ENCODE measurements around the gene FGFRL1.
"Not testable (repeated sequence)": the region's sequence is repeated elsewhere in the genome, so short reads cannot be mapped to it uniquely, and the experiment has no call there.

The FGFRL1 gene

GRCh38 chr4:1051472-1051871 lies 40.0 kb downstream of the FGFRL1 start:
- no peak for DNase-seq (ENCODE audit: low read depth)

DNA sequence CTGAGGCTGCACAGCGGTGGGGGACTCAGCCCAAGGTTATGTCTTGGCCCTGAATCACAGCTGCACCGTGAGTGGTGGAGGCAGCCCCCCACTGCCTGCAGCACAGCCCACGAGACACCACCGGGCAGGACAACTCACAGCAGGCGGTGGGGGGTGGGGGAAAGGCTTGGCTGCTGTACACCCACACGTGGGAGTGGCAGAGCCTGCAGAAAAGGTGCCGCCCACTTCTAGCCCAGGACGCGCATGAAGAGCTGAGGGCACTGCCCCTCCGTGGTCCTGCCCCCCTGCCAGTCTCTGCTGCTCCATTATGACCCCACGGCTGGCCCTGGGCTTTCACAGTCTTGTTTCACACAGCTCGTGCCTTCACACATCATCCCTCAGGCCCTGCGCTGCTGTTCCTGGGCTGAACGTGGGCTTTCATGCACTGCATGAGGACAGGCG lies 40.8 kb downstream of the FGFRL1 start:
- no peak for DNase-seq (ENCODE audit: low read depth)

- no peak for DNase-seq (ENCODE audit: low read depth)
Measured at GRCh38 chr4:1053080-1053661, 41.7 kb downstream of the FGFRL1 start.

GRCh38 chr4:1053891-1054290 lies 42.5 kb downstream of the FGFRL1 start:
- not testable (repeated sequence) for DNase-seq (ENCODE audit: low read depth)

- not testable (repeated sequence) for DNase-seq (ENCODE audit: low read depth)
Measured at GRCh38 chr4:1054696-1055242, 43.3 kb downstream of the FGFRL1 start.

DNA sequence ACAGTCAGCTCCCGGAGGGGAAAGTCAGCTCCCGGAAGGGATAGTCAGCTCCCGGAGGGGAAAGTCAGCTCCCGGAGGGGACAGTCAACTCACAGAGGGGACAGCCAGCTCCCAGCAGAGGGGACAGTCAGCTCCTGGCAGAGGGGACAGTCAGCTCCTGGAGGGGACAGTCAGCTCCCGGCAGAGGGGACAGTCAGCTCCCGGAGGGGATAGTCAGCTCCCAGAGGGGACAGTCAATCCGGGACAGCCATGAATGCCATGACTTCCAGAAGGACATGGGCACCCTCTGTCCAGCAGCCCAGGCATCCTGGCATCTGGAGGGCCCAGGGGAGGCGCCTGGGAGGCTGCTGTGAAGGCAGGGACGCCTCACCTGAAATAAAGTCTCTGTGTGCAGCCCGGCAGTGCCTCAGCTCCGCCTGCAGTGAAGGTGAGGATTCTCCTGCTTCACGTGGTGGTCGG lies 43.8 kb downstream of the FGFRL1 start:
- not testable (repeated sequence) for DNase-seq (ENCODE audit: low read depth)

GRCh38 chr4:1055721-1056590 lies 44.5 kb downstream of the FGFRL1 start:
- peak; percentile 69 for DNase-seq (ENCODE audit: low read depth)

DNA sequence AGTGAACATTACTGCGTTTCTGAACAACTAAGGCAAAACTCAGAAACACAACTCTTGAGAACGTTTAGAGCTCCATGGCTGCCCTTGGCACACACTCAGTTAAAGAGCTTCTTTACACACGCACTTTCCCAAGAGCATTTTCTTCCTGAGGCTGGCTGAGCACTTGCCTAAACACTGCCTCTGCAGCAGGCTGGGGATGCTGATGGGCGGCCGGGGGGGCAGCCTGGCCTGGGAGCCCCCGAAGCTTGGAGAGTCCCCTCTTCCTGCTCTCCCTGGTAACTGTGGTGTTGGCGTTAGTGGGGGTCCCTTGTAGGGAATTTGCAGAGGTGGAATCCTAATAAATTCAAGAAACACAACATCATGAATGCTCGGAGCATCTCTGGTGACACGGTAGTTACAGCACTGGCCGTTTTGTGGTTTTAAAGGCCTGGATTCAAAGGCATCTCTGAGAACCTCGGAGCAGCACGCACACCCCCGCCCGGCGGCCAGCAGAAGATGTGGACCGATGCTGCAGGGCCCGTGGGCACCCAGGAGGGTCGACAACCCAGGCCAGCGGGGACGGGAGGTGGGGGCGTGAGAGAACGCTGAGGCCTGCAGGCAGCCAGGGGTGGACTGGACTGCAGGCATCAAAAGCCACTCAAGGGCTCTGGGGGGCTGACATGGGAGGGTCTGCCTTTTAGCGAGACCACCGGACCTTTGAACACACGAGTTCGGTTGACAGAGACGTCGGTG lies 45.4 kb downstream of the FGFRL1 start:
- DNase-seq (ENCODE audit: low read depth) = no peak

DNA sequence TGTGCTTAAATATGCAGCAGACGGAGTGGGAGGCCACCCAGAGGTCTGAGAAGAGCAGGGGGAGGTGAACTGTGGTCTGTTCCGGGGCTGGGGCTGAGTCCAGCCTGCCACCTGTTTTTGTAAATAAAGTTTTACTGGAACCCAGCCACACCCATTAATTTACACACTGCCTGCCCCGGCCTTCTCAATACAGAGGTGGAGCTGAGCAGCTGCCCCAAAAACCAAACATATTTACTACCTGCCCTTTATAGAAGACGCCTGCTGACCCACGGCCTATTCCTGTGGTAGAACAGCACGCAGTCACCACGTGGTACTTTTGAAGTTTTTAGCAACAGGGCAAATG lies 45.9 kb downstream of the FGFRL1 start:
- DNase-seq (ENCODE audit: low read depth) = no peak

DNA sequence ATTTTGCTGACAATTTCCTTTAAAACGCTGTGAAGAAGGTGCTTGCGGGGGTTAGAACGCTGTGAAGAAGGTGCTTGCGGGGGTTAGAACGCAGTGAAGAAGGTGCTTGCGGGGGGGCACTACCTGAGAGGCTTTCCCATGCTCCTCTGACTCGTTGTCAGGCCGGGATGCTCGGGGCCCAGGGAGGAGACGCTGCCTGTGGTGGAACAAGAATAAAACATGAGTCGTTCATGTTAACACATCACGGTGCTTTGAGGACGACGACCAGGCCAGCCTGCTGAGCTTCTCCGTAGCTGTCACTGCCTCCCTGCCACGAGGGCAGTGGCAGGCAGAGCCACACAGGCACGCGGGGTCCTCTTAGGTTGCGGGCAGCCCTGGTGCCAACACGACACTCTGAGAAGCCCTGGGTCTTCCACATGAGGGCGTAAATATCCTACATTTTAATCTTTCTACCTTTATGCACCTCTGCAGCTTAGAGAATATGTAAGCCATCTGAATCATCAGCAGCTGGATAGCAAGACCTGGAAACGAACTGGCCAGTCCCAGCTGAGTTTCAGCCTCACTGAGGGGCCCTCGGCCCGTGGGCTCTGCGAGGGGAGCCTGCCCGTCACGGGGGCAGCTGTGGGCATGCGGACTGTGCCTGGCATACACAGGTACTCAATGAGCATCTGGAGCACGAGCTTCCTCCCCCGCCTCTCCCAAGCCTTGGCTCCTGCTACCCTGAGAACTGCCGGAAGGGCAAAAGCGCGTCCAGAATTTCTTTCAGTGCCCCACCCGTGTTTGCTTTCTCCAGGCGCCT lies 47.0 kb downstream of the FGFRL1 start:
- no peak for DNase-seq (ENCODE audit: low read depth)

DNA sequence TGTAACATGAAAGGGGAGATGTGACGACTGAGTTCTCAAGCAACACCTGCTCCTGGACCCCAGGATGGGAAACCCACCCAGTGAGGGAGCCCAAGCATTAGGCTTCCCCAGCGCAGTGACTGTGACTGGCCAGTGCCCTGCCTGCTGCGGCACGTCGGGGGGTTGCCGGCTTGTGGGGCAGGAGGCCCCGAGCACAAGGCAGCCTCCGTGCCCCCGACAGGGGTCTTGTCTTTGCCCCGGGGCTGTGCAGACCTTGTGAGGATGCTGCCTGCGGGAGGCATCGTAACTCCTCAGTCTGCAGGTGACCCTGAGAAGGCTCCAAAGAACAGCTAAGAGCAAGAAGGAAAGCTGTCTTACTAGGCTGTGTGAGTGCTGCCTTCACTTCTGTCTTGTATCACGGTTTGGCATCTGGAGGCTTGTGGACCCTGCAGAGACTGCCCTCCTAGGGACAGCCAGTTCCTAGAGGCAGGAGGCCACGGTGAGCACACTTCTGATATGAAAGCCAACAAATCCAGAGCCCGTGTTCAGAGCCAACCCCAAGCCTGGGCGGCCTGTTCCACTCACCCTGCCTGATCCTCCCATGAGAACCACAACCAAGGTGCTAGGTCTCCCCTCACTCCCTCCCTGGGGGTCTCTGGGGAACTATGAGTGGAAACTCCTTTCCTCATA lies 47.7 kb downstream of the FGFRL1 start:
- no peak for DNase-seq (ENCODE audit: low read depth)

DNA sequence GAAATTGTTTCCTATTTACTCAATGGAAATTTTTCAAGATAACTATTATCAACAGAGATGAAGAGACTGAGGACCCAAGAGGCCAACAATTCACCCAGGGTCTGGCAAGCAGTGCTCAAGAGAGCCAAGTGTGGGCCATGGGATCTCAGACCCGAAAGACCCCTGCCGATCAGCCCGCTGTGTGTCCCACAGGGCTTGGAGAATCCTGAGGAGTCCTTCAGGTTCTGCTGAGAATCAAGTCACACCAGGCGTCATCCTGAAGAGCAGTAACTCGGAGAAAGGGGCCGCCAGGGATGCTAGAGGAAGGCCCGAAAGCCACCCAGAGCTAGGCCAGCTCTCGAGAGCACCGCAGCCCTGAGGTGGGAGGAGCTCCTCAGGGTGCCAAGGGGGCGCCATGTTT lies 48.7 kb downstream of the FGFRL1 start:
- no peak for DNase-seq (ENCODE audit: low read depth)

- DNase-seq (ENCODE audit: low read depth) = no peak
Measured at GRCh38 chr4:1060621-1061020, 49.2 kb downstream of the FGFRL1 start.

GRCh38 chr4:1061056-1061700 lies 49.8 kb downstream of the FGFRL1 start:
- DNase-seq (ENCODE audit: low read depth) = no peak

- DNase-seq (ENCODE audit: low read depth) = no peak
Measured at GRCh38 chr4:1061760-1062159, 50.3 kb downstream of the FGFRL1 start.

DNA sequence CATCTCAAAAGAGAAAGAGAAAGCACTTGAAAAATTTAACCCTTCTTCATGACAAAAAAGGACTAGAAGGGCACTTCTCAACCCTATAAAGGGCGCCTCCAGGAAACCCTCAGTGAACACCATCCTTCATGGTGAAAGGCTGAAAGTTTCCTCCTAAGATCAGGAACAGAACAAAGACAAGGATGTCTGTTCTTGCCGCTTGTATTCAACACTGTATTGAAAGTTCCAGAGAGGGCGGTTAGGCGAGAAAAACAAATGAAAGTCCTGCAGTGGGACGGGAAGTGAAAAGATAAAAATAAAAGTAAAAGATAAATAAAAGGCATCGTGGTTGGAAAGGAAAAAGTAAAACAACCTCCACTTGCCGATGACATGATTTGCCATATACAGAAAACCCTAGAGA lies 51.0 kb downstream of the FGFRL1 start:
- DNase-seq (ENCODE audit: low read depth) = no peak

- no peak for DNase-seq (ENCODE audit: low read depth)
Measured at GRCh38 chr4:1065732-1066131, 54.3 kb downstream of the FGFRL1 start.

GRCh38 chr4:1069394-1069793 lies 58.0 kb downstream of the FGFRL1 start:
- DNase-seq (ENCODE audit: low read depth) = no peak

- peak; percentile 36 for DNase-seq (ENCODE audit: low read depth)
Measured at GRCh38 chr4:1072830-1073446, 61.5 kb downstream of the FGFRL1 start.

DNA sequence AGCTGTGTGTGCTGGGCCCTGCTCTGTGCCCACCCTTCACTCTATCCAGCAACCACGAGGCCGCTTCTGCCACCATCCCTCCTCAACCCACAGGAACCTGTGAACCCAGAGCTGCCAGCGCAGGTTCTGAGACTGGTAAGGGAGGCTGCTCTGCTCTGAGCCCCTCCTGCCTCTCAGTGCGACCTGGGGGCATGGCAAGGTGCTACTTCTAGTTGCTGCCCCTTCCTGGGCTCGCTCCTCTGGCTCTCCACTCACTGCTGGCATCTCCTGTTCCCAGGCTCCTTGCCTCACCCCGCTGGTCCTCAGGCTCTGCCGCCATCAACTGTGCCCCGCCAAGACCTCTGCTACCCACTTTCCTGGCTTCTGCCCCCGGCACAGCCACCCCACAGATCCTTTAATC lies 62.7 kb downstream of the FGFRL1 start:
- no peak for DNase-seq (ENCODE audit: low read depth)

All from activated T-cell treated with anti-CD3 and anti-CD28 coated beads for 1 hour (primary cell).